K562 (cell line): Measurements from ENCODE around the gene CD82. TPM values are rescaled to one million over a fixed set of nuclear protein-coding genes. Genes with fewer than 3 reads are reported as not detected.

ENCODE experiments used
- ATAC-seq: fragments of 200-7000 bp; cut with Tn5 transposase; 3 replicates; pipeline ENCODE4 v1.9.1; 2020; ENCODE audit warnings: moderate library complexity
- BruUV-seq: library from RNA; stranded (reverse); fragments of 400-500 nt; replicated peaks from 2 replicates; lab custom pipeline; 2021; lab: Mats Ljungman, UMichigan
- CTCF ChIA-PET: fragments of 300-600 bp; formaldehyde crosslinking; extraction: SDS; loops from one replicate; lab custom pipeline; 2021; ENCODE audit warnings: low intra/inter-chr PET ratio; lab: Yijun Ruan, JAX
- POLR2A ChIA-PET: fragments of 300-600, 350-650 bp; sonication (Branson Sonifier 250); formaldehyde crosslinking; extraction: SDS; loops from one replicate; lab custom pipeline; 2021; ENCODE audit warnings: antibody characterized with exemption, inconsistent platforms; lab: Yijun Ruan, JAX
- DNase-seq, 4 experiments: peaks; one replicate each; pipeline versions ENCODE4 v3.0.0 to v3.0.0-alpha.2; 2011 to 2018; ENCODE audit warnings: low spot score in 3 of 4, mixed read lengths in 3 of 4; ENCODE audit errors: extremely low read depth in 1 of 4
- FAIRE-seq: peaks from 2 replicates; lab custom pipeline; 2011; peaks lifted over from hg19 to GRCh38; lab: Jason Lieb, UNC
- H2AFZ ChIP-seq: 2 replicates; pipeline ENCODE4 v1.6.0; 2011; ENCODE audit warnings: low read depth, low read length, control low read depth, inconsistent platforms
- H3K27ac ChIP-seq: fragments of 200-600 bp; 3 replicates; pipeline ENCODE4 v1.8.0; 2011; ENCODE audit warnings: low read depth, mild to moderate bottlenecking, control low read depth, inconsistent platforms, low read length, moderate library complexity, mixed read lengths; ENCODE audit errors: extremely low read depth
- H3K27me3 ChIP-seq, 2 experiments: fragments of 300-600 bp in 1 of 2; 2 replicates in 1 of 2; 3 replicates in 1 of 2; pipeline versions ENCODE4 v1.6.0 to v1.8.0; 2011; ENCODE audit warnings: inconsistent platforms in 2 of 2, low read length in 2 of 2, mild to moderate bottlenecking in 1 of 2, mixed read lengths in 1 of 2, moderate library complexity in 1 of 2; ENCODE audit not compliant: control insufficient read depth in 2 of 2, insufficient read depth in 2 of 2
- H3K36me3 ChIP-seq: fragments of 300-600 bp; 3 replicates; pipeline ENCODE4 v1.8.0; 2011; ENCODE audit warnings: mild to moderate bottlenecking, low read length, inconsistent platforms; ENCODE audit not compliant: control insufficient read depth, insufficient read depth
- H3K4me1 ChIP-seq, 2 experiments: fragments of 200-600 bp in 1 of 2; replicated peaks in 1 of 2; 2 replicates in 1 of 2; 3 replicates in 1 of 2; pipeline versions ENCODE4 v1.5.1 to v1.8.0; 2011; ENCODE audit warnings: inconsistent platforms in 2 of 2, low read length in 2 of 2, mild to moderate bottlenecking in 1 of 2, mixed read lengths in 1 of 2, moderate library complexity in 1 of 2; ENCODE audit not compliant: control insufficient read depth in 2 of 2, insufficient read depth in 2 of 2
- H3K4me2 ChIP-seq: 2 replicates; pipeline ENCODE4 v1.6.1; 2011; ENCODE audit warnings: low read length, control low read depth, inconsistent platforms, mixed read lengths; ENCODE audit not compliant: insufficient read depth
- H3K4me3 ChIP-seq: fragments of 200-600 bp; sonication (generic), shearing (Covaris generic); 2 replicates; pipeline ENCODE4 v1.5.1; 2016; ENCODE audit warnings: control low read depth, inconsistent platforms
- H3K79me2 ChIP-seq: fragments of 200-600 bp; 3 replicates; pipeline ENCODE4 v1.8.0; 2011; ENCODE audit warnings: low read length, inconsistent platforms; ENCODE audit not compliant: control insufficient read depth, insufficient read depth
- H3K9ac ChIP-seq, 2 experiments: 2 replicates each; pipeline versions ENCODE4 v1.6.0 to v1.6.1; 2011; ENCODE audit warnings: low read depth in 2 of 2, low read length in 2 of 2, control low read depth in 1 of 2, inconsistent platforms in 1 of 2, mild to moderate bottlenecking in 1 of 2, mixed read lengths in 1 of 2; ENCODE audit not compliant: insufficient read depth in 1 of 2
- H3K9me1 ChIP-seq: one replicate; pipeline ENCODE4 v1.6.0; 2011; ENCODE audit warnings: inconsistent platforms, mild to moderate bottlenecking, low read length, moderate library complexity; ENCODE audit not compliant: control insufficient read depth, insufficient read depth
- H3K9me3 ChIP-seq: replicated peaks from 2 replicates; pipeline ENCODE4 v1.5.1; 2011; ENCODE audit warnings: low read depth, low read length, inconsistent platforms; ENCODE audit not compliant: control insufficient read depth, insufficient read depth
- H4K20me1 ChIP-seq: replicated peaks from 2 replicates; pipeline ENCODE4 v1.6.1; 2011; ENCODE audit warnings: low read length, inconsistent platforms, mixed read lengths; ENCODE audit not compliant: control insufficient read depth, insufficient read depth
- FOXM1 ChIP-seq, 2 experiments: fragments of 450-650 bp in 1 of 2; sonication (generic) in 1 of 2; formaldehyde crosslinking in 1 of 2; IDR thresholded peaks; 2 replicates each; pipeline versions ENCODE4 v1.6.1 to v1.9.0; 2017 to 2022; ENCODE audit warnings: low read depth in 2 of 2, mild to moderate bottlenecking in 2 of 2, missing genetic modification reagents in 1 of 2, moderate library complexity in 1 of 2
- U2AF2 ChIP-seq: fragments of 200-400 bp; formaldehyde crosslinking; optimal IDR thresholded peaks from 2 replicates; pipeline ENCODE3; 2017; ENCODE audit warnings: low read depth, mild to moderate bottlenecking, low read length
- WGBS: fragments of 100-300 bp; shearing (Covaris generic); methylation state at CpG from one replicate; pipeline ENCODE4 v1.1.6; 2016; ENCODE audit warnings: low coverage, mixed read lengths; ENCODE audit not compliant: insufficient coverage; ENCODE audit errors: missing lambda C conversion rate; 5-methylcytosine and 5-hydroxymethylcytosine counted together
- in situ Hi-C: fragments of 300-500 bp; cut with MboI; formaldehyde crosslinking; loops from 4 replicates; pipeline ENCODE4 v1.15.0; 2018; ENCODE audit warnings: inconsistent platforms, mixed read lengths
- intact Hi-C: fragments of 100-400 bp; cut with micrococcal nuclease; formaldehyde crosslinking; loops from 2 replicates; pipeline ENCODE4 v1.14.2; 2022
- polyA plus RNA-seq, 8 experiments: library from polyadenylated mRNA; depleted of rRNA in 4 of 8; stranded (reverse) in 5 of 8; unstranded in 3 of 8; fragments of >200 nt; fragmentation: Nextera tagmentation in 2 of 8; fragmentation: Illumina TruSeq in 1 of 8; extraction: Ambion mirVana in 2 of 8; extraction: Trizol in 1 of 8; gene quantifications; 2 replicates each; pipeline versions ENCODE4 v1.2.1 to v1.2.3, GENCODE V29; 2011 to 2014; ENCODE audit warnings: inconsistent platforms in 1 of 8, missing spikeins in 1 of 8
- total RNA-seq, 7 experiments: library from RNA; depleted of rRNA in 6 of 7; stranded (reverse); fragments of >200 nt in 6 of 7; fragmentation: Illumina TruSeq in 2 of 7; extraction: Trizol in 2 of 7; gene quantifications; 2 replicates each; pipeline versions ENCODE4 v1.2.1 to v1.2.3, GENCODE V29; 2011 to 2021; ENCODE audit warnings: low replicate concordance in 1 of 7

The CD82 gene
- total and polyA plus RNA-seq, 9 of the 15 experiments (the other 6 are each of a cell fraction or from before 2014, with no cell fraction given), result 0.27 to 9.4 (median 3.0) TPM

GRCh38 chr11:44537679-44538078, 27.8 kb upstream of the CD82 start:
- TF ChIP-seq FOXM1 (IDR thresholded peaks at IDR 0.05; ENCODE audit: low read depth), result no peak
- 0 out of 2 replicates have a peak, but pooled peaks have one; percentile 33 for TF ChIP-seq FOXM1 (CRISPR knock-in tag; IDR thresholded peaks at IDR 0.05; ENCODE audit: low read depth)
- no peak for TF ChIP-seq U2AF2

More at GRCh38 chr11:44537679-44538078, 27.8 kb upstream of the CD82 start:
- BruUV-seq, result no TSS peak
- H3K9me3 ChIP-seq, result no peaks in the 10 kb centered on the region
- in situ Hi-C loops (loop anchor here (5.0 to 10.0 kb wide), 2 partner anchors 250 to 403 kb away; no protein-coding TSS in a partner anchor), intact Hi-C loops (loop anchor here (1.0 to 5.0 kb wide), 4 partner anchors 14 to 425 kb away; no protein-coding TSS in a partner anchor)
- no peaks in the 10 kb centered on the region for H3K27me3 ChIP-seq
- no peak for FAIRE-seq
- H3K4me3 ChIP-seq, result no peak overlapping the region
- H3K36me3 ChIP-seq, result no peaks in the 10 kb centered on the region
- H3K4me2 ChIP-seq, result no peak overlapping the region
- ChIA-PET POLR2A (interaction anchor here (0.6 kb wide), 1 partner anchor 176 kb away, joined by 3 read pairs; no protein-coding TSS in a partner anchor), CTCF (interaction anchor here (0.6 to 2.2 kb wide), 6 partner anchors 14 to 404 kb away, joined by 3 to 23 read pairs (median 10); no protein-coding TSS in a partner anchor)
- H2AFZ ChIP-seq, result peak overlapping the region; percentile 93
- H3K9ac ChIP-seq, result peak overlapping the region in 1 of 2 experiments; percentile 86; a peak in 1 of 4 replicates
- no peaks in the 10 kb centered on the region for H4K20me1 ChIP-seq
- peaks cover 16 to 29% of the 10 kb centered on the region in 2 experiments for H3K4me1 ChIP-seq
- peak in 1 of 4 experiments; percentile 14 for DNase-seq
- H3K27ac ChIP-seq, result no peak overlapping the region; the same call in 2 of the 3 replicates
- no peaks in the 10 kb centered on the region for H3K79me2 ChIP-seq
- no peaks in the 10 kb centered on the region for H3K9me1 ChIP-seq
- WGBS, result 69% methylated on average over 9 of the region's 9 CpGs
- ATAC-seq, result peak; percentile 4; the same call in 2 of the 3 replicates
